ENCODE data around the gene MTCP1. TPM values are rescaled to one million over a fixed set of nuclear protein-coding genes. Genes with fewer than 3 reads are reported as not detected.

Gene MTCP1
- total and polyA plus RNA-seq, 2 of the 8 experiments (the other 6 are each of a cell fraction or from before 2014, with no cell fraction given): 1.2 to 12.3 TPM

GRCh38 chrX:155026420-155026726, 44.6 kb downstream of the MTCP1 start:
- H2BK120ac ChIP-seq (replicated peaks; ENCODE audit: low read depth, low read length): no peak overlapping the region
- no peaks in the 10 kb centered on the region for H4K20me1 ChIP-seq (replicated peaks in 1 of 2; ENCODE audit: control insufficient read depth in 1 of 2, insufficient read depth in 2 of 2, low read length in 2 of 2)
- no peak overlapping the region for H3K56ac ChIP-seq (replicated peaks; ENCODE audit: insufficient read length, low read depth, low read length)
- no peak overlapping the region for H2BK15ac ChIP-seq (ENCODE audit: low read length)
- 5% methylated on average over 7 of the region's 16 CpGs; no CpG with 5 or more reads in 1 of the 2 experiments for WGBS, 2 experiments (ENCODE audit: extremely low coverage in 1 of 2, insufficient coverage in 1 of 2, insufficient read length in 1 of 2, insufficient replicate concordance in 2 of 2, low coverage in 1 of 2, low lambda C conversion rate in 2 of 2, missing lambda C conversion rate in 1 of 2)
- ChIA-PET CTCF (ENCODE audit: partially characterized antibody) (interaction anchor here (1.0 kb wide), 1 partner anchor 62 kb away, joined by 5 read pairs; no protein-coding TSS in a partner anchor), POLR2A (ENCODE audit: partially characterized antibody) (interaction anchor here (1.0 kb wide), 1 partner anchor 9 kb away, joined by 7 read pairs; no protein-coding TSS in a partner anchor)
- H3K4ac ChIP-seq (replicated peaks; ENCODE audit: insufficient read length, low read depth, low read length): no peak overlapping the region
- FAIRE-seq: no peak
- H3K14ac ChIP-seq (ENCODE audit: insufficient read length): no peak overlapping the region
- no peaks in the 10 kb centered on the region for H3K9me3 ChIP-seq (ENCODE audit: insufficient read depth in 2 of 2, low read depth in 1 of 2, low read length in 1 of 2)
- no peak overlapping the region for H3K27ac ChIP-seq (ENCODE audit: low read depth, low read length)
- peaks cover 3% of the 10 kb centered on the region; the same call in 1 of the 2 replicates for H3K23me2 ChIP-seq (ENCODE audit: low read depth, low read length)
- H3K79me2 ChIP-seq (ENCODE audit: control insufficient read depth in 1 of 2, insufficient read depth in 2 of 2, low read length in 2 of 2): peaks cover 0 to 22% of the 10 kb centered on the region in 2 experiments; a peak in 2 of 4 replicates
- H2BK12ac ChIP-seq (ENCODE audit: low read depth, low read length): no peak overlapping the region
- H2AFZ ChIP-seq (ENCODE audit: low read length): no peak overlapping the region; the same call in 1 of the 2 replicates
- H4K8ac ChIP-seq (ENCODE audit: extremely low read depth, insufficient read depth, low read length): no peak overlapping the region
- H2AK5ac ChIP-seq (ENCODE audit: low read depth, low read length): no peak overlapping the region
- no peaks in the 10 kb centered on the region for H3K36me3 ChIP-seq (ENCODE audit: control insufficient read depth in 2 of 4, insufficient read depth in 4 of 4, low read length in 3 of 4)
- no peaks in the 10 kb centered on the region for H3K27me3 ChIP-seq (replicated peaks in 1 of 4; ENCODE audit: control insufficient read depth in 3 of 4, extremely low read depth in 1 of 4, insufficient read depth in 3 of 4, low read length in 3 of 4)
- H4K5ac ChIP-seq (ENCODE audit: insufficient read length, low read depth, low read length): peak overlapping the region; percentile 76
- H3K4me2 ChIP-seq (ENCODE audit: insufficient read depth in 1 of 2, low read depth in 2 of 2, low read length in 2 of 2): peak overlapping the region; percentile 49
- peaks cover 0 to 3% (median under 1%) of the 10 kb centered on the region in 4 experiments; a peak in 2 of 7 replicates for H3K4me1 ChIP-seq (replicated peaks in 1 of 4; ENCODE audit: control insufficient read depth in 3 of 4, insufficient read depth in 4 of 4, low read length in 3 of 4)
- H3K9ac ChIP-seq (replicated peaks in 1 of 4; ENCODE audit: extremely low read depth in 1 of 4, low read depth in 3 of 4, low read length in 3 of 4): peak overlapping the region in 3 of 4 experiments; percentile 12 to 64 (median 48); a peak in 4 of 7 replicates
- no peak overlapping the region for H3K18ac ChIP-seq (ENCODE audit: extremely low read depth, low read length)
- H3K4me3 ChIP-seq (ENCODE audit: extremely low read depth in 1 of 4, insufficient read depth in 2 of 4, low read depth in 3 of 4, low read length in 4 of 4): peak overlapping the region; percentile 46 to 90 (median 82)
- no peak overlapping the region for H3K23ac ChIP-seq (ENCODE audit: insufficient read length)
- H3K79me1 ChIP-seq (ENCODE audit: low read depth, low read length): no peaks in the 10 kb centered on the region
- no peak overlapping the region for H4K91ac ChIP-seq (replicated peaks; ENCODE audit: insufficient read length, low read length)
- no peak overlapping the region for H2BK5ac ChIP-seq (ENCODE audit: low read depth, low read length)
- no peak overlapping the region for H2BK20ac ChIP-seq (ENCODE audit: low read length)
- DNase-seq (ENCODE audit: low read depth in 1 of 2, low spot score in 2 of 2): no peak
- no peak for TF ChIP-seq RXRA (IDR thresholded peaks at IDR 0.05; ENCODE audit: insufficient read depth, low read depth, low read length)
- TF ChIP-seq MAFK (IDR thresholded peaks at IDR 0.05; ENCODE audit: low read depth, low read length): no peak
- no peak for TF ChIP-seq MAX (IDR thresholded peaks at IDR 0.05)
- no peak for TF ChIP-seq SP1 (IDR thresholded peaks at IDR 0.05; ENCODE audit: low read depth, low read length)
- TF ChIP-seq NANOG (IDR thresholded peaks at IDR 0.05; ENCODE audit: insufficient read depth, low read depth, low read length, poor library complexity, severe bottlenecking): no peak
- no peak for TF ChIP-seq RNF2 (IDR thresholded peaks at IDR 0.05; ENCODE audit: borderline replicate concordance, low read depth, low read length, missing control alignments, poor library complexity, severe bottlenecking)
- TF ChIP-seq ZNF274 (IDR thresholded peaks at IDR 0.05; ENCODE audit: borderline replicate concordance, extremely low read depth, low read length): no peak
- TF ChIP-seq BCL11A (IDR thresholded peaks at IDR 0.05; ENCODE audit: low read depth in 2 of 2, low read length in 2 of 2): no peak
- TF ChIP-seq JUN (IDR thresholded peaks at IDR 0.05; ENCODE audit: low read depth, low read length): no peak
- TF ChIP-seq CREB1 (IDR thresholded peaks at IDR 0.05): no peak
- no peak for TF ChIP-seq SIRT6 (IDR thresholded peaks at IDR 0.05; ENCODE audit: low read length)
